Esophagus muscularis mucosa (tissue), 4 donors: ENCODE measurements around the gene HUWE1.

Experiments used
- EP300 ChIP-seq: sonication (generic); formaldehyde crosslinking; IDR thresholded peaks from one replicate; pipeline ENCODE4 v1.6.1; 2017; ENCODE audit warnings: antibody characterized with exemption
- POLR2AphosphoS5 ChIP-seq, 2 donors: sonication (generic); formaldehyde crosslinking; IDR thresholded peaks; one replicate each; pipeline ENCODE4 v1.6.1; 2017; ENCODE audit warnings: antibody characterized with exemption in 2 of 2
- TF ChIP-seq, protein P1 (sequence below), 3 experiments: fragments of 200-600 bp in 2 of 3; fragments of 450-650 bp in 1 of 3; sonication (generic) in 2 of 3; IDR thresholded peaks; one replicate each; pipeline ENCODE4 v1.5.1; 2017 to 2019; ENCODE audit warnings: antibody characterized with exemption in 3 of 3, mild to moderate bottlenecking in 2 of 3, moderate library complexity in 1 of 3

DNA sequence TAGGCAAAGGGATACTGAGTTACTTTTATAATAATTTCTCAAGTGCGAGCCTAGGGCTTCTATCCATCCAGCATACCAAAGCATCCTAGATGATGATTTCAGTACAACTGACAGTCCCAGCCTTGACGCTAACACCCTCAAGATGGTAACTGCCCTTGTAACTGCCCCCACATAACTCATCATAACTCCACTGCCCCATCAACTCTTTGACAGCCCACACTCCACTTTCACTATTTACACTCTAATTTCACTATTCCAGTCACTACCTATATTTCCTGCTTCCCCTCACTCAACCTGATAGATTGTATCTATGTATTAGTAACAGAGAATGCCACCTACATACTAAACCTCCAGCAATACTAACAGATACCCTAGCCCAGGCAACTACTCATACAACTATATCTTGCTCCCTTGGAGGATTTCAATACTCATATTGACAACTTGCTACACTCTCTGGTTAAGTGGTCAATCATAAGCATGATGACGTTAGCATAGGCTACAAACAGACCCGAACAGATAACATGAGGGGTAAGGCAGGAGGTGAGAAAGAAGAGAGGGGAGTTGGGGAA, 65.0 kb downstream of the HUWE1 start:
- TF ChIP-seq, protein P1, sequence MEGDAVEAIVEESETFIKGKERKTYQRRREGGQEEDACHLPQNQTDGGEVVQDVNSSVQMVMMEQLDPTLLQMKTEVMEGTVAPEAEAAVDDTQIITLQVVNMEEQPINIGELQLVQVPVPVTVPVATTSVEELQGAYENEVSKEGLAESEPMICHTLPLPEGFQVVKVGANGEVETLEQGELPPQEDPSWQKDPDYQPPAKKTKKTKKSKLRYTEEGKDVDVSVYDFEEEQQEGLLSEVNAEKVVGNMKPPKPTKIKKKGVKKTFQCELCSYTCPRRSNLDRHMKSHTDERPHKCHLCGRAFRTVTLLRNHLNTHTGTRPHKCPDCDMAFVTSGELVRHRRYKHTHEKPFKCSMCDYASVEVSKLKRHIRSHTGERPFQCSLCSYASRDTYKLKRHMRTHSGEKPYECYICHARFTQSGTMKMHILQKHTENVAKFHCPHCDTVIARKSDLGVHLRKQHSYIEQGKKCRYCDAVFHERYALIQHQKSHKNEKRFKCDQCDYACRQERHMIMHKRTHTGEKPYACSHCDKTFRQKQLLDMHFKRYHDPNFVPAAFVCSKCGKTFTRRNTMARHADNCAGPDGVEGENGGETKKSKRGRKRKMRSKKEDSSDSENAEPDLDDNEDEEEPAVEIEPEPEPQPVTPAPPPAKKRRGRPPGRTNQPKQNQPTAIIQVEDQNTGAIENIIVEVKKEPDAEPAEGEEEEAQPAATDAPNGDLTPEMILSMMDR (IDR thresholded peaks at IDR 0.05), result no peak
- no peak for TF ChIP-seq EP300
- no peak for TF ChIP-seq POLR2AphosphoS5 (IDR thresholded peaks at IDR 0.05)
